ENCODE data around the gene GPANK1.
A peak's percentile ranks its signal among the peaks of the same experiment; 100 is the strongest.

GPANK1 gene

DNA sequence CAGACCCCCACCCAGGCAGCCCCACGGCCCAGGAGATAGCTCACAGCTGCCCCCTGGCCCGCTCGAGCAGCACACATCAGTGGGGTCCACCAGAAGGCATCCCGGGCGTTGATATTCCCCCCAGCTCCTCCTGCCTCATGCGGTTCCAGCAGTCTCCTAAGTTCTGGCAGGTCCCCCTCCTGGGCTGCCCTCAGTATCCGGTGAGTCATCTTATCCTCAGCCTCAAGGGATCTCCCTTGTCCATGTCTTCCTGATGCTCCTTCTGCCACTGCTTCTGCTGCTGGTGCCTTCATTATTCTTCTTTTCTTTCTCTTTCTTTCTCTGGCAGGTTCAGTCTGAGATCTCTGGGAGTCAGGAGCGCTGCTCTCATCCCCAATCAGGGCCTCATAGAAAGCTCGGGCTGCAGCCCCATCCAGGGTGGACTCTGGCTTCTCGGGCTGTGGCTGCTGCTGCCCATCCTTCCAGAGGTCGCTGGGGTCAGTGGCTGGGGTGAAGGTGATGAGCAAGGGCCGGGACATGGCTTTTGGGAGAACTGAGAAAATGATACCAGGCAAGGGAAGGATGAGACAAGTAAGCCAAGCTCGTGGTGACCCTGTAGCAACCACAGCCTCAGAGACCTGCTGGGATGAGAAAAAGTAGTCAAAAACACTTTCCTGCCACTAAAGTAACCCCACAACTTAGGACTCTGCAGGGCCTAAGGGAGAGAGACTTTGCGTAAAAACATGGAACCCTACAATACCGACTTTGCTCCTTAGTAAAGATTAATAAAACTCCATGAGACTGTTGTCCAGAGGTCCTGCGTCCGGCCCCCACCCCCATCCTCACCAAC is 622 bp downstream of the GPANK1 start:
- in situ Hi-C loops (cut with MboI; ENCODE audit: low sequenced_read_pairs, unreplicated experiment), result no loop called here
- no peak for TF ChIP-seq CTCF (IDR thresholded peaks at IDR 0.05; ENCODE audit: borderline replicate concordance, control extremely low read depth, extremely low read depth, insufficient read depth, missing control alignments)
- DNase-seq (ENCODE audit: low spot score), result no peak

- in situ Hi-C loops (cut with MboI; ENCODE audit: low sequenced_read_pairs, unreplicated experiment), result no loop called here
- no peak for DNase-seq (ENCODE audit: low spot score)
- no peak for TF ChIP-seq CTCF (IDR thresholded peaks at IDR 0.05; ENCODE audit: borderline replicate concordance, control extremely low read depth, extremely low read depth, insufficient read depth, missing control alignments)
Observed at GRCh38 chr6:31663126-31663960, 1.5 kb downstream of the GPANK1 start.

GRCh38 chr6:31662124-31662723 is 2.6 kb downstream of the GPANK1 start:
- in situ Hi-C loops (cut with MboI; ENCODE audit: low sequenced_read_pairs, unreplicated experiment), result no loop called here
- DNase-seq (ENCODE audit: low spot score), result no peak
- TF ChIP-seq CTCF (IDR thresholded peaks at IDR 0.05; ENCODE audit: borderline replicate concordance, control extremely low read depth, extremely low read depth, insufficient read depth, missing control alignments), result no peak

DNA sequence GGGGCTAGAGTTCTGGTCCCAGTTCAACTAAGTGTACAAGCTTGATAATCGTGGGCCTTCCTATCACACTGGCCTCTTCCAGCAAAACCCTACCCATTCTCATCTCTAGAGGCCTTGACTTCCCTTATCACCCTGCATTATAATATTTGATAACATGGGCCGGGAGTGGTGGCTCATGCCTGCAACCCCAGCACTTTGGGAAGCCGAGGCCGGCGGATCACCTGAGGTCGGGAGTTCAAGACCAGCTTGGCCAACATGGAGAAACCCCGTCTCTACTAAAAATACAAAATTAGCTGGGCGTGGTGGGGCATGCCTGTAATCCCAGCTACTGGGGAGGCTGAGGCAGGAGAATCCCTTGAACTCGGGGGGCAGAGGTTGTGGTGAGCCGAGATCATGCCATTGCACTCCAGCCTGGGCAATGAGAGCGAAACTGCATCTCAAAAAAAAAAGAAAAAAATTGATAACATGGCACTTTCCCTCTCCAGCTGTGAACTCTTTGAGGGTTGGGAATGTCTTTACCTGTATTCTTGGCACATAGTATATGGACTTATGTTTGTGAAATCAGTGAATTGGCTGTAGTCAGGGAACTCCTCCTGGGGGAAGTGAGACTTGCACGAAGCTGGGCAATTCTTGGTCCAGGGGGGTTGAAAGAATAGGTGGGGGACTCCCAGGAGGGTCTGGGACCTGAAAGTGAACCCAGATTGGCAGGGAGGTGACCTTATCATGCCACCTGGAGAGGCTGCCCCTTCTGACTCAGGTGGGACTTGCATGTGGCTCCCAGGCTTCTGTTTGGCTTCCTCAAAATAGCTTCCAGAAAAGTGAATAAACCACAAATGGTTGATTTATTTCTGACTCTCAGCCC is 3.3 kb downstream of the GPANK1 start:
- TF ChIP-seq CTCF (IDR thresholded peaks at IDR 0.05; ENCODE audit: borderline replicate concordance, control extremely low read depth, extremely low read depth, insufficient read depth, missing control alignments), result no peak
- DNase-seq (ENCODE audit: low spot score), result no peak
- in situ Hi-C loops (cut with MboI; ENCODE audit: low sequenced_read_pairs, unreplicated experiment), result no loop called here

DNA sequence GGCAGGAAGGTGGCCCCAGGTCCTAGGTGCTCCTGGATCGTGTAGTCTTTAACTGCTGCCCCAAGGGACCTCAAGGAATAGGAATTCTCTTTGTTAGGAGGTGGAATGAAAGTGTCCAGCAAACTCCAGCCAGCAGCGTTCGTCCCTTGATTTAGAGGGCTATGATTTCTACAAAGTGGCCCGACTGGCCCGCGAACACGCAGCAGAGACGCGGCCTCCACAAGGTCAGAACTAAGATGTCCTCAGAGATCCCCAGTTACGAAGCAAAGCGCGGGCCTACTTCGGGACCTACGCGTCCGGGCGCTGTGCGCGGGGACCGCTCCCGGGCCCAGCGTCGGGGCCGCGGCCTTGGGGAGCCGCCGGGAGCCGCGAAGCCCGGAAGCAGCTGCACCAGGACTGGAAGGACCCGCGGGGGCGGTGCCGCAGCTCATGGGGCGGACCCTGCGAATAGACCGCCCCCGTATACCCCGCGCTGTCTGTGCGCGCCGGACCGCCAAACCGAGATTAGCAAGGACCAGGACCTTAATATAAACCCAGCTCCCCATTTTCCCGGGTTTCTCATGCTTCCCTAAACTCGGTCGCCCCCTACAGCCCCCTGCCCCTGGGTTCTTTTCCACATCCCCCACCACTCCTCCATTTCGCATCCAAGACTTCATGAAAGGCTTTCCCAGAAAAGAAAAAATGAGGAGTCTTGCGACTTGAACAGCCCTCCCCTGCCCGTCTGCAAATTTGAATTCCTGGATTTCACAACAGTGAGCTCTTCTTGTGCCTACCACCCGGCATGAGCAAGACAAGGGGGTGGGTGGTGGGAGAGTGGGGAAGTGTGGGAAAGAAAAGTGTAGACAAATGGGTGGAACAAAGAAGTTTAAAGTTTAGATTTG is 4.2 kb downstream of the GPANK1 start, which contains the start of gene C6orf47:
Gene C6orf47 (minus strand): TSS at position 398 of the 881 bp plus-strand sequence. CDS start 831 bp downstream, outside the sequence.
- TF ChIP-seq CTCF (IDR thresholded peaks at IDR 0.05; ENCODE audit: borderline replicate concordance, control extremely low read depth, extremely low read depth, insufficient read depth, missing control alignments), result no peak
- peak; percentile 90 for DNase-seq (ENCODE audit: low spot score)
- in situ Hi-C loops (cut with MboI; ENCODE audit: low sequenced_read_pairs, unreplicated experiment), result no loop called here
